Endodermal cell (in vitro differentiated cells): ENCODE measurements around the gene KIRREL2. TPM values are rescaled to one million over a fixed set of nuclear protein-coding genes. Genes with fewer than 3 reads are reported as not detected.
A peak's percentile ranks its signal among the peaks of the same experiment; 100 is the strongest.

Experiments used
- DNase-seq: peaks from one replicate; pipeline ENCODE4 v3.0.0-alpha.2; 2017
- H3K27ac ChIP-seq: 2 replicates; pipeline ENCODE4 v1.5.1; 2013; ENCODE audit warnings: mild to moderate bottlenecking, low read depth, low read length, moderate library complexity
- H3K27me3 ChIP-seq: 2 replicates; pipeline ENCODE4 v1.6.1; 2013; ENCODE audit warnings: mild to moderate bottlenecking, low read length, moderate library complexity; ENCODE audit not compliant: insufficient read depth, control insufficient read depth, poor library complexity, severe bottlenecking
- H3K36me3 ChIP-seq: 2 replicates; pipeline ENCODE4 v1.7.0; 2013; ENCODE audit warnings: mild to moderate bottlenecking, low read length, moderate library complexity; ENCODE audit not compliant: control insufficient read depth, insufficient read depth
- H3K4me1 ChIP-seq: one replicate; pipeline ENCODE4 v1.7.0; 2013; ENCODE audit warnings: low read length; ENCODE audit not compliant: control insufficient read depth, insufficient read depth
- H3K4me3 ChIP-seq: 2 replicates; pipeline ENCODE4 v1.5.1; 2013; ENCODE audit warnings: mild to moderate bottlenecking, low read length, moderate library complexity
- H3K9ac ChIP-seq: 2 replicates; pipeline ENCODE4 v1.6.1; 2013; ENCODE audit warnings: mild to moderate bottlenecking, low read length, moderate library complexity; ENCODE audit not compliant: poor library complexity, severe bottlenecking; ENCODE audit errors: extremely low read depth
- H3K9me3 ChIP-seq: 2 replicates; pipeline ENCODE4 v1.6.1; 2013; ENCODE audit warnings: mild to moderate bottlenecking, low read length, moderate library complexity; ENCODE audit not compliant: control insufficient read depth
- H3K27ac Mint-ChIP-seq: 2 replicates; pipeline ENCODE4 v1.8.0; 2020; ENCODE audit warnings: mixed read lengths
- H3K27me3 Mint-ChIP-seq: 2 replicates; pipeline ENCODE4 v1.8.0; 2021; ENCODE audit warnings: mild to moderate bottlenecking, mixed read lengths; ENCODE audit not compliant: insufficient read depth
- H3K36me3 Mint-ChIP-seq: 2 replicates; pipeline ENCODE4 v1.8.0; 2020; ENCODE audit warnings: low read depth, mixed read lengths
- H3K4me1 Mint-ChIP-seq: 2 replicates; pipeline ENCODE4 v1.8.0; 2020; ENCODE audit warnings: mixed read lengths
- H3K4me3 Mint-ChIP-seq: 2 replicates; pipeline ENCODE4 v1.8.0; 2020; ENCODE audit warnings: mild to moderate bottlenecking, moderate library complexity, mixed read lengths
- H3K9me3 Mint-ChIP-seq: 2 replicates; pipeline ENCODE4 v1.8.0; 2020; ENCODE audit warnings: mild to moderate bottlenecking, mixed read lengths
- whole genome bisulfite sequencing, 2 experiments: methylation state at CpG; one replicate each; pipeline versions ENCODE4 v1.1.5 to v1.1.7; 2013; ENCODE audit warnings: missing lambda C conversion rate in 2 of 2, mixed read lengths in 1 of 2; ENCODE audit not compliant: insufficient coverage in 1 of 2, insufficient read length in 1 of 2; 5-methylcytosine and 5-hydroxymethylcytosine counted together
- total RNA-seq, 2 donors: library from RNA; stranded (reverse); fragmentation: NEBNext Ultra II Directional in 1 of 2; extraction: Animal tissue kit (Norgen Biotek cat#: 25700) in 1 of 2; gene quantifications; 2 replicates in 1 of 2; 3 replicates in 1 of 2; pipeline ENCODE4 v1.2.1, GENCODE V29; 2021
- TF ChIP-seq, protein P1 (sequence below): fragments of 200-600 bp; sonication (generic); conservative IDR thresholded peaks from 2 replicates; pipeline ENCODE4 v1.5.0; 2021; ENCODE audit warnings: antibody characterized with exemption, mild to moderate bottlenecking

KIRREL2 gene
- total RNA-seq, 2 donors from 2014 or later: 1.4 to 2.3 TPM

DNA sequence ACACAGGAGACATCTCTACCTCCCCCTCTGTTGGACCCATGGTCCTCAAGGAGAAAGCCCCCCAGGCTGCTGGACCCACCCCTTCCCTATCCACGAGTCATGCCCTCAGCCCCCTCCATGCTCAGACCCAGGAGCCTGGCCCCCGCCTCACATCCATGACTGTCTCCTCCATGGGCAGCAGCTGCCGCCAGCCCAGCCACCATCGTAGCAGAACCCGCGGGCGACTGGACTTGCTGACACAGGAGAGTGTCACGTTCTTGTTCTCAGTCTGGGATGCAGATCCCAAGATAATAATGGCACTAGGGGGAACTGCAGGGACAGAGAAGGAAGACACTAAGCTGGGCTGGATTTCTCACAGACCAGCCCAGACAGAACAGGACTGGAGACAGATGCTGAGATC is 8.2 kb upstream of the KIRREL2 start:
- Histone ChIP-seq H3K36me3 (no peaks in the 10 kb centered on the region), H3K4me3 (no peak overlapping the region), H3K27me3 (peaks cover 78% of the 10 kb centered on the region), H3K4me1 (no peaks in the 10 kb centered on the region), H3K9me3 (no peaks in the 10 kb centered on the region), H3K9ac (no peak overlapping the region), H3K27ac (no peak overlapping the region)
- Mint-ChIP-seq H3K36me3 (no peaks in the 10 kb centered on the region), H3K27me3 (peaks cover 83% of the 10 kb centered on the region), H3K9me3 (no peaks in the 10 kb centered on the region), H3K4me1 (peaks cover 10% of the 10 kb centered on the region), H3K4me3 (no peak overlapping the region), H3K27ac (no peak overlapping the region)
- DNase-seq: no peak
- 83 to 95% methylated on average over 4 to 8 of the region's 8 CpGs for WGBS, 2 experiments
- TF ChIP-seq, protein P1, sequence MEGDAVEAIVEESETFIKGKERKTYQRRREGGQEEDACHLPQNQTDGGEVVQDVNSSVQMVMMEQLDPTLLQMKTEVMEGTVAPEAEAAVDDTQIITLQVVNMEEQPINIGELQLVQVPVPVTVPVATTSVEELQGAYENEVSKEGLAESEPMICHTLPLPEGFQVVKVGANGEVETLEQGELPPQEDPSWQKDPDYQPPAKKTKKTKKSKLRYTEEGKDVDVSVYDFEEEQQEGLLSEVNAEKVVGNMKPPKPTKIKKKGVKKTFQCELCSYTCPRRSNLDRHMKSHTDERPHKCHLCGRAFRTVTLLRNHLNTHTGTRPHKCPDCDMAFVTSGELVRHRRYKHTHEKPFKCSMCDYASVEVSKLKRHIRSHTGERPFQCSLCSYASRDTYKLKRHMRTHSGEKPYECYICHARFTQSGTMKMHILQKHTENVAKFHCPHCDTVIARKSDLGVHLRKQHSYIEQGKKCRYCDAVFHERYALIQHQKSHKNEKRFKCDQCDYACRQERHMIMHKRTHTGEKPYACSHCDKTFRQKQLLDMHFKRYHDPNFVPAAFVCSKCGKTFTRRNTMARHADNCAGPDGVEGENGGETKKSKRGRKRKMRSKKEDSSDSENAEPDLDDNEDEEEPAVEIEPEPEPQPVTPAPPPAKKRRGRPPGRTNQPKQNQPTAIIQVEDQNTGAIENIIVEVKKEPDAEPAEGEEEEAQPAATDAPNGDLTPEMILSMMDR: no peak

DNA sequence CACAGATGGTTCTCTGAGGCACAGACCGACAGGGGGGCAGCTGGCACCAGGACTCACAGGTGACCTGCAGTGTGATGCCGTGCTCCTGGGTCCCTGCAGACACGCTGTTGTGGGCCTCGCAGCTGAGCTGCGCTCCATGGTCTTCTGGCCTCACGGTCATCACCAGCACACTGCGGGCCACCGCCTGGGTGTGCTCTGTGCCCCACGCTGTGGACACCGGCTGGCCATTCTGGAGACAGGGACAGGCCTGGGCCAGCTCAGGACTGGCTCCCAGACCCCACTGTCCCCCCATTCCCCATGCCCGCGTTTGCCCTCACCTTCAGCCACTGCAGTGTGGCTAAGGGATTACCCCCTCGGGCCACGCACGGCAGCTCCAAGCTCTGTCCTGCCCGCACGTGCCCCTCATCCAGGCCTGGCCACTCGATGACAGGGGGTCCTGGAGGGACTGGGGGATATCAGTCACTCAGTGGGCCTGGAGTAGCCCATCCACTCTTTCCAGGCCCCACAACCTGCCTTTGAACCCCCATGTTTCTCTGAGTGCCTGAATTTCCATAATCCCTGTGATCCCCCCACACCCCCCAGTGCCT is 7.7 kb upstream of the KIRREL2 start:
- WGBS, 2 experiments: 89 to 92% methylated on average over 13 to 18 of the region's 18 CpGs
- H3K4me1 Mint-ChIP-seq: peaks cover 10% of the 10 kb centered on the region
- peaks cover 80% of the 10 kb centered on the region for H3K27me3 Mint-ChIP-seq
- no peak for DNase-seq
- no peaks in the 10 kb centered on the region for H3K9me3 ChIP-seq
- H3K27ac ChIP-seq: no peak overlapping the region
- H3K9ac ChIP-seq: no peak overlapping the region
- H3K27ac Mint-ChIP-seq: no peak overlapping the region
- TF ChIP-seq, protein P1: no peak
- no peak overlapping the region for H3K4me3 Mint-ChIP-seq
- no peak overlapping the region for H3K4me3 ChIP-seq
- no peaks in the 10 kb centered on the region for H3K4me1 ChIP-seq
- H3K36me3 ChIP-seq: no peaks in the 10 kb centered on the region
- no peaks in the 10 kb centered on the region for H3K36me3 Mint-ChIP-seq
- H3K9me3 Mint-ChIP-seq: no peaks in the 10 kb centered on the region
- peaks cover 77% of the 10 kb centered on the region for H3K27me3 ChIP-seq

DNA sequence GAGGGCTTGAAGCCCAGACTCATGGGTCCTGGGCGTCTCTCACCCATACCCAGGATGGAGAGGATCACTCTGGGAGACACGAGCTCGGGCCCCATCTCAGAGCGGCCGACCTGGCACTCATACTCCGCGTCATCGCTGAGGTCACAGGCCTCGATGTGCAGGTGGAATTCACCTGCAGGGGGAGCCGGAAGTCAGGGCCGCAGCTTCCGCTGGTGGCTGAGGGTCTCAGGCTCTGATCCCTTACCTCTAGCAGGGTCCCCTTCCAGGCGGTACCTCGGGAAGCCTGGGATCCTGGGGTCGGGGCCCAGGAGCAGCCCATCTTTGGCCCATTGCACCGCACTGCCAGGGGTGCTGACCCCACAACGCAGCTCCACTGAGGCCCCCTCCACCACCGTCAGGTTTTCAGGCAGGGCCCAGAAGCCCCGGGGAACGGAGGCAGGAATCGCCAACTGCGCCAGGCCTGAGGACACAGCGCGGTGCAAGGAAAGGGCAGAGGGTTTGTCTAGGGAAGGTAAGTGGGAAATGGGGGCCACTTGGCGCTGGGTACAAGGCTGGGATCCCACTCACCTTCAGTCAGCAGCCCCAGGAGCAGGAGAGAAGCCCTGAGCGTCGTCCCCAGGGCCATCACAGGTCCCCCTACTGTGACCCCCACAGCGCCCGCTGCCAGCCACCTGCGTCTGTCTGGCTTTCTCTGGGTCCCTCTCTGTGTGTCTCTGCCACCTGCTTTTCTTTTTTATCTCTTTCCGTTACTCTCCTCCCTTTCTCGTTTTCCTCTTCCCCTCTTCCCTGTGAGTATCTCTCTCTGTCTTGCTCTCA is 5.3 kb upstream of the KIRREL2 start:
- Histone ChIP-seq H3K27me3 (peaks cover 77% of the 10 kb centered on the region), H3K9me3 (no peaks in the 10 kb centered on the region), H3K36me3 (no peaks in the 10 kb centered on the region), H3K4me1 (peaks cover 6% of the 10 kb centered on the region), H3K4me3 (no peak overlapping the region), H3K9ac (no peak overlapping the region), H3K27ac (no peak overlapping the region)
- no peaks in the 10 kb centered on the region for H3K9me3 Mint-ChIP-seq
- H3K4me1 Mint-ChIP-seq: peaks cover 4% of the 10 kb centered on the region
- peak; percentile 91 for DNase-seq
- TF ChIP-seq, protein P1: peak; percentile 83
- 67% methylated on average over 23 to 32 of the region's 32 CpGs for WGBS, 2 experiments
- peak overlapping the region; percentile 17 for H3K4me3 Mint-ChIP-seq
- H3K27me3 Mint-ChIP-seq: peaks cover 76% of the 10 kb centered on the region
- H3K36me3 Mint-ChIP-seq: no peaks in the 10 kb centered on the region
- peak overlapping the region; percentile 53 for H3K27ac Mint-ChIP-seq
